Transverse colon (tissue), 4 donors: ENCODE data around the gene NEO1.

Experiments used
- EP300 ChIP-seq: sonication (generic); formaldehyde crosslinking; IDR thresholded peaks from one replicate; pipeline ENCODE4 v1.6.1; 2017; ENCODE audit warnings: antibody characterized with exemption, low read depth
- POLR2A ChIP-seq: fragments of 450-650 bp; IDR thresholded peaks from one replicate; pipeline ENCODE4 v1.6.1; 2016; ENCODE audit warnings: antibody characterized with exemption, mild to moderate bottlenecking, moderate library complexity
- POLR2AphosphoS5 ChIP-seq, 3 donors: sonication (generic); formaldehyde crosslinking; IDR thresholded peaks; one replicate each; pipeline ENCODE4 v1.6.1; 2016; ENCODE audit warnings: antibody characterized with exemption in 3 of 3
- TF ChIP-seq, protein P1 (sequence below), 5 experiments: fragments of 200-600 bp in 3 of 5; fragments of 450-650 bp in 2 of 5; sonication (generic) in 3 of 5; IDR thresholded peaks; 1 replicate in 2 of 5; 2 replicates in 3 of 5; pipeline ENCODE4 v1.5.1; 2016 to 2017; ENCODE audit warnings: antibody characterized with exemption in 5 of 5, inconsistent platforms in 3 of 5, mild to moderate bottlenecking in 2 of 5, moderate library complexity in 1 of 5

DNA sequence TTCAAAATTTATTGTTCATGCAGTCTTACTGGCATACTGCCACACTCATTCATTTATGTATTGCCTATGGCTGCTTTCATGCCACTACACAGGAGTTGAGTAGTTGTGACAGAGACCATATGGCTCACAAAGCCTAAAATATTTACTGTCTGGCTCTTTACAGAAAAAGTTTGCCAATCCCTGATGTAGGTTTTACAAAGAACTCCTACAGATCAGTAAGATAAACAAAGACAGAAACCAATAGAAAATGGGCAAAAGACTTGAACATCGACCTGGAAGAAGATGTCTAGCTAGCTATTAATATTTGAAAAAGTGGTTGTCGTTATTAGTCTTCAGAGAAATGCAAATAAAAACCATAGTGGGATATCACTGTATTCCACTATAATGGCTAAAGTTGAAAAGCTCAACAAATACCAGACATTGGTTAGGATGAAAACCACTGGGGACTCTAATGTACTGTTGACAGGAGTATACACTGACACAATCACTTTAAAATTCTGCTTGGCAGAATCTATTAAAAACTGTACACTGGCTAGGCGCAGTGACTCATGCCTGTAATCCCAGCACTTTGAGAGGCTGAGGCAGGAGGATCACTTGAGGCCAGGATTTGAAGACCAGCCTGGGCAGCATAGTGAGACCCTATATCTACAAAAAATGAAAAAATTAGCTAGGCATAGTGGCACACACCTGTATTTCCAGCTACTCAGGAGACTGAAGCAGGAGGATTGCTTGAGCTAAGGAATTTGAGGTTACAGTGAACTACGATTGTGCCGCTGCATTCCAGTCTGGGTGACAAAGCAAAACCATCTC, 87.7 kb downstream of the NEO1 start:
- TF ChIP-seq, protein P1, sequence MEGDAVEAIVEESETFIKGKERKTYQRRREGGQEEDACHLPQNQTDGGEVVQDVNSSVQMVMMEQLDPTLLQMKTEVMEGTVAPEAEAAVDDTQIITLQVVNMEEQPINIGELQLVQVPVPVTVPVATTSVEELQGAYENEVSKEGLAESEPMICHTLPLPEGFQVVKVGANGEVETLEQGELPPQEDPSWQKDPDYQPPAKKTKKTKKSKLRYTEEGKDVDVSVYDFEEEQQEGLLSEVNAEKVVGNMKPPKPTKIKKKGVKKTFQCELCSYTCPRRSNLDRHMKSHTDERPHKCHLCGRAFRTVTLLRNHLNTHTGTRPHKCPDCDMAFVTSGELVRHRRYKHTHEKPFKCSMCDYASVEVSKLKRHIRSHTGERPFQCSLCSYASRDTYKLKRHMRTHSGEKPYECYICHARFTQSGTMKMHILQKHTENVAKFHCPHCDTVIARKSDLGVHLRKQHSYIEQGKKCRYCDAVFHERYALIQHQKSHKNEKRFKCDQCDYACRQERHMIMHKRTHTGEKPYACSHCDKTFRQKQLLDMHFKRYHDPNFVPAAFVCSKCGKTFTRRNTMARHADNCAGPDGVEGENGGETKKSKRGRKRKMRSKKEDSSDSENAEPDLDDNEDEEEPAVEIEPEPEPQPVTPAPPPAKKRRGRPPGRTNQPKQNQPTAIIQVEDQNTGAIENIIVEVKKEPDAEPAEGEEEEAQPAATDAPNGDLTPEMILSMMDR (IDR thresholded peaks at IDR 0.05), result no peak
- TF ChIP-seq EP300 (no peak), POLR2AphosphoS5 (IDR thresholded peaks at IDR 0.05) (no peak), POLR2A (no peak)
